Activated CD8-positive, alpha-beta memory T cell treated with anti-CD3 and anti-CD28 coated beads for 36 hours (primary cell): ENCODE measurements around the gene GDF11. TPM values are rescaled to one million over a fixed set of nuclear protein-coding genes. Genes with fewer than 3 reads are reported as not detected.
"Not testable (repeated sequence)": the region's sequence is repeated elsewhere in the genome, so short reads cannot be mapped to it uniquely, and the experiment has no call there.

Experiments
- CTCF ChIA-PET: fragments of 350-600 bp; sonication (Branson Sonifier 250); formaldehyde crosslinking; loops from one replicate; lab custom pipeline; 2021; ENCODE audit warnings: antibody characterized with exemption; lab: Charles Lee
- POLR2A ChIA-PET: fragments of 350-600 bp; sonication (Branson Sonifier 250); formaldehyde crosslinking; loops from one replicate; lab custom pipeline; 2021; ENCODE audit warnings: antibody characterized with exemption; lab: Charles Lee
- total RNA-seq, 2 experiments: library from RNA; stranded (reverse); gene quantifications; one replicate each; pipeline ENCODE4 v1.2.3, GENCODE V29; 2021

Gene GDF11
- total RNA-seq, 2 experiments from 2014 or later: 13.6 to 13.7 TPM

DNA sequence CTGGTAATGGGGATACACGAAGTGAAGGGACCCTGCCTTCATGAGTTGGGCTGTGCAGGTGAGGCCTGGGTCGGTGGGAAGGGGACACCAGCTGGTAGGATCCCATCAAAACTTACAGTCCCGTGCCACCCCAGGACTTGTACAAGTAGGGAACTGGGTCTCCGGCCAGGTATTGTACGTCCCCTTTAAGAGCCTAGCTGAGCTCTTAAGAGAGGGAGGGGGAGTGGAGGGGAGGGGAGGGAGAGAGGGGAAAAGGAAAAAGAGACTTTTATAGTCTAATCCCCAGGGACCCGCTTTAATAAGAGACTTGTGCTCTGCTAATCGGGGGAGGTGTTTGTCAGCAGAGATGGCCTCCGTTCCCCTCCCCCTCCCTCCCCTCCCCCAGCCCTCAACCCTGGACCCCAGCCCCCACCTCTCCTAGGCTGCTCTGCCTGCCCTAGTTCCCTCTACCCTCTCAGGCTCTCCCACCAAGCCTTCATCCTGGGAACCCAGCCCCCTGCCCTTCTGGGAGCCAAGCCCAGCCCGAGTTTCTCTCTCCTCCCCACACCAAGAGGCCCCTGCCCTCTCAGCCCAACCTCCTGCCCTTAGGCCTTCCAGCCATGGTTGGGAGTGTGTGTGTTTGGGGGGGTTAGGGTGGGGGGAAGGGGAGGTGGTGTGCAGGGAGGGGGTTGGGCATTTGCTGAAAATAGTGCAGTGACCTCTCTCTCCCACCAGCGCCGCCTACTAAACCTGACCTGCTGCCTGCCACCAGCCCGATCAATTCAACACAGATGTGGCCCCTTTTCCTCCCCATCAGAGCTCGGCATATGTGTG lies 2.6 kb downstream of the GDF11 start:
- CTCF ChIA-PET: interaction anchor here (0.5 to 1.3 kb wide), 3 partner anchors 7 to 59 kb away, joined by 4 to 7 read pairs (median 6); partner anchors contain the start of gene CD63
- POLR2A ChIA-PET: interaction anchor here (0.6 kb wide), 1 partner anchor 180 kb away, joined by 3 read pairs; no protein-coding TSS in a partner anchor

DNA sequence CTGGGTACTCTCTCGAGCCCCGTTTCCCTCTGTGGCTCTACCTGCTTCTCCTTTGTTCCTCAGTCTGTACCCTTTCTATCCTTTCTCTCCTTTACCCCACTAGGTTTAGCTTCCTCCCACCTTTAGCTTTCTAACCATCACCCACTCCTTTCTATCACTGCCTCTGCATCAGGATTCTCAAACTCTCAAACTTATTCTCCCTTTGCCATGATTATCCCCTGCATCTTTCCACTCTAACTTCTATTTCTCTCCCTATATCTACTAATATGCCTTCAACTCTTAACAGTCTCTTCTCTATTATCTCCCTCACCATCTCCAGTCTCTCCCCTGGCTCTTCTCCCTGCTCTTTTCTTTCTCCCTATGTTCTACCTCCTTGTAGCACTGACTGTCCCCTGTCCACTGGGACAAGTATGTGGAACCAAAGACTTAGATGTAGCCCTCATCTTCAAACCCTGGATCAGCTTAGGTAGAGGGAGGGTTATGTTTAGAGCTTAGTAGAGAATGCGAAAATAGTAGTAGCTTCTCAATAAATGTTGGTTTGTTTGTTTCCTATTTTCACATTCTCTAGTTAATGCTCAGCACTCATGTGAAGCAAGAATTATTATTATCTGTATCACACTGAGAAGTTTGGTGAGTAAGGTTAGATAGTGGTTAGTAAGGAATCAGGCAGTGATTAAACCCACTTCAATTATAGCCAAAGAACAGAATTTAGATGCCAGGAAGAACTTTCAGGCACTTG lies 3.4 kb downstream of the GDF11 start:
- ChIA-PET POLR2A (interaction anchor here (0.7 to 1.4 kb wide), 2 partner anchors 9 to 16 kb away, joined by 3 to 13 read pairs; no protein-coding TSS in a partner anchor), CTCF (interaction anchor here (0.7 to 2.5 kb wide), 4 partner anchors 10 to 1493 kb away, joined by 3 to 10 read pairs (median 4); partner anchors contain the start of gene CD63)

GRCh38 chr12:55746913-55747231 lies 4.0 kb downstream of the GDF11 start:
- POLR2A ChIA-PET: interaction anchor here (0.7 to 1.4 kb wide), 2 partner anchors 9 to 17 kb away, joined by 3 to 13 read pairs; no protein-coding TSS in a partner anchor
- CTCF ChIA-PET: interaction anchor here (0.5 to 2.5 kb wide), 6 partner anchors 8 to 1492 kb away, joined by 3 to 10 read pairs (median 4); no protein-coding TSS in a partner anchor

- ChIA-PET CTCF (interaction anchor here (2.4 to 2.5 kb wide), 2 partner anchors 10 to 48 kb away, joined by 8 to 10 read pairs; no protein-coding TSS in a partner anchor), POLR2A (no interaction called here)
These were observed 5.5 kb downstream of the GDF11 start for GRCh38 chr12:55748230-55748993.

GRCh38 chr12:55755246-55755645 lies 12.3 kb downstream of the GDF11 start:
- ChIA-PET POLR2A (no interaction called here), CTCF (interaction anchor here (0.6 to 2.8 kb wide), 4 partner anchors 8 to 371 kb away, joined by 3 to 19 read pairs (median 4); no protein-coding TSS in a partner anchor)

- POLR2A ChIA-PET: interaction anchor here (0.6 kb wide), 1 partner anchor 347 kb away, joined by 3 read pairs; the partner anchor contains the start of gene PA2G4
- CTCF ChIA-PET: interaction anchor here (1.1 to 1.3 kb wide), 2 partner anchors 14 to 31 kb away, joined by 3 read pairs; no protein-coding TSS in a partner anchor
These were observed 14.8 kb downstream of the GDF11 start for GRCh38 chr12:55757701-55758100.

DNA sequence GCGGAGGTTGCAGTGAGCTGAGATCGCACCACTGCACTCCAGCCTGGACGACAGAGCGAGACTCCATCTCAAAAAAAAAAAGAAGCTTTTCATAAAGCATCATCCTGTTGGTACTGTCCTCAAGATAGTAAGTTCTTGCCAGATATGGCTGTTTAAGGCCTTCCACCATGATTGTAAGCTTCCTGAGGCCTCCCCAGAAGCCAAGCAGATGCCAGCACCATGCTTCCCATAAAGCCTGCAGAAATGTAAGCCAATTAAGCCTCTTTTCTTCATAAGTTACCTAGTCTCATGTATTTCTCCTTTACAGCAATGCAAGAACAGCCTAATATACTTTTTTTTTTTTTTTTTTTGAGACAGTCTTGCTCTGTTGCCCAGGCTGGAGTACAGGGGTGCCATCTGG lies 15.7 kb downstream of the GDF11 start:
- POLR2A ChIA-PET: not testable (repeated sequence)
- CTCF ChIA-PET: interaction anchor here (1.3 kb wide), 1 partner anchor 15 kb away, joined by 3 read pairs; no protein-coding TSS in a partner anchor

DNA sequence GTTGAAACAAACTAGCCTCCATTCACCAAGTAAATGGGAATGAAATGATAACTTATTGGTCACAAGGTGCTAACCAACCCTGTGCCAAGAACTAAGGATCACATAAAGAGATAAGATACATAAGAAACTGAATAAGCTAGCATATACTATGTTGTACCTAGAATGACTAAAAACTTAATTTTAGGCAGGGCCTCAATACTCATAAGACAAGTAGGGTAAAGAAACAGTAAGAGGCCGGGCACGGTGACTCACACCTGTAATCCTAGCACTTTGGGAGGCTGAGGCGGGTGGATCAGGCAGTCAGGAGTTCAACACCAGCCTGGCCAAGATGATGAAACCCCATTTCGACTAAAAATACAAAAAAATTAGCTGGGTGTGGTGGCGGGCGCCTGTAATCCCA lies 17.7 kb downstream of the GDF11 start:
- CTCF ChIA-PET: interaction anchor here (1.2 to 1.3 kb wide), 2 partner anchors 16 to 87 kb away, joined by 3 read pairs; no protein-coding TSS in a partner anchor
- POLR2A ChIA-PET: no interaction called here

DNA sequence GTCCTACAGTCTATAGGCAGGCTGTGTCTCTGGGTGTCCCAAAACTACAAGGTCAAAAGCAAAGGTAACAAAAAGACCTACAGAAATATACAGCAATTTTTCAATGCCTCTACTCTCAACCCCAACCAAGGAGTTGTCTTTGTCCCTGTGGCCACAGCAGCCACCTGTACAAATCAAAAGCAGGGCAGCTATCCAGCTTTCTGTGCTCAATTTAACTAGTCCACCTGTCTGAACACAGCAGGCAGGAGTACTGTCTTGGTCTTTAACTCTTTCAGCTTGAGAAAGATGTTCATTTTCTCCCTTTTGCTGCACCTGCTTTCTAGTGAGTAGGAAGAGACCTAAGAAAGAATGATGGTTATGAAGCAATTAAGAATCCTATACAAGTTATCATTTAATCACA lies 19.7 kb downstream of the GDF11 start:
- ChIA-PET POLR2A (interaction anchor here (0.6 kb wide), 1 partner anchor 1570 kb away, joined by 4 read pairs; no protein-coding TSS in a partner anchor), CTCF (no interaction called here)

- ChIA-PET POLR2A (no interaction called here), CTCF (interaction anchor here (0.5 kb wide), 1 partner anchor 197 kb away, joined by 3 read pairs; no protein-coding TSS in a partner anchor)
These were observed 22.9 kb downstream of the GDF11 start for GRCh38 chr12:55765736-55766290.

DNA sequence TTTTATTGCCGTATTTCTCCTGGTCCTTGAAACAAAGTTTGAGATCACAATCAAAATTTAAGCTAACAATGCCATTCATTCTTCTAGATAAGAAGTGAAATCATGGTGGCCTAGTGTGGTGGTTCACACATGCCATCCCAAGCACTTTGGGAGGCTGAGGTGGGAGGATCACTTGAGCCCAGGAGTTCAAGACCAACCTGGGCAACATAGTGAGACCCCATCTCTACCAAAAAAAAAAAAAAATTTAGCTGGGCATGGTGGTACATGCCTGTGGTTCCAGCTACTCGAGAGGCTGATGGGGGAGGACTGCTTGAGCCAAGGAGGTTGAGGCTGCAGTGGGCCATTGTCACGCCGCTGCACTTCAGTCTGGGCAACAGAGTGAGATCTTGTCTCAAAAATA lies 24.2 kb downstream of the GDF11 start:
- POLR2A ChIA-PET: no interaction called here
- CTCF ChIA-PET: no interaction called here

DNA sequence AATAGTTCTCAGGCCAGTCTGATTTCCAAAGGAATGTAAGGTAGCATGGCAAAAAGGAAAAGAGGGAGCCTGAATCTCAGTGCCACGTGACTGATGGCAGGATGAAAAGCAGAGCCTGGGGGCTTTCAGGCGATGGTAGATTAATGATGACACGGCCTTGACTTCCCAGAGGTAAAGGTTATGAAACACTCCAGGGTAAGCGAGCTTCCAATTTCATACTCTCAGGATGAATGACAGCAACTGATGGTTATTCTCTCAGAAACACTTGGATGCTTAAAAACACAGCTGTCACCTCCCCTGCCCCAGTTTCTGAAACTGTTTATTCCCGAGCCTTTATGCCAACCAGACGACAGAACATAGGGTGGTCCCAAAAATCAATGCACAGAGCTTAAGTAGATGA lies 28.8 kb downstream of the GDF11 start:
- POLR2A ChIA-PET: interaction anchor here (0.6 kb wide), 1 partner anchor 255 kb away, joined by 4 read pairs; no protein-coding TSS in a partner anchor

DNA sequence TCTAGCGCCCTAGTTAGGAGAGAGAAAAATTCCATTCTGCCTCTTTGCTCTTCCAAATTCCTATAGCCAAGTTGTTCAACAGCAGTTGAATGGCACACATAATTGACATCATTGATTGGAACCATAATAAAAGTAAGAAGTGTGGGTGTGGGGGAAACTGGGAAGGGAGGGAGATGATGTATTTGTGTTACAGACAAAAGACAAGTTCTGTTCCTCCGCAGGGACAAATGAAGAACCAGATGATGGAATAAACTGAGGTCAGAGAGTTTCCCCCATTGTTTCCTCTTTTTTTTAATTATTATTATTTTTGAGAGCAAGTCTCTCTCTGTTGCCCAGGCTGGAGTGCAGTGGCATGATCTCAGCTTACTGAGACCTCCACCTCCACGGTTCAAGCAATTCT lies 34.9 kb downstream of the GDF11 start:
- ChIA-PET CTCF (interaction anchor here (1.5 kb wide), 1 partner anchor 17 kb away, joined by 3 read pairs; no protein-coding TSS in a partner anchor), POLR2A (interaction anchor here (0.6 kb wide), 1 partner anchor 169 kb away, joined by 7 read pairs; no protein-coding TSS in a partner anchor)

More for the DNA sequence above, 28.8 kb downstream of the GDF11 start:
- CTCF ChIA-PET: interaction anchor here (1.4 kb wide), 1 partner anchor 12 kb away, joined by 3 read pairs; no protein-coding TSS in a partner anchor

- ChIA-PET CTCF (interaction anchor here (0.6 to 0.8 kb wide), 3 partner anchors 23 to 51 kb away, joined by 3 to 5 read pairs (median 4); no protein-coding TSS in a partner anchor), POLR2A (interaction anchor here (0.6 to 0.7 kb wide), 2 partner anchors 66 to 381 kb away, joined by 4 to 5 read pairs; no protein-coding TSS in a partner anchor)
These were observed 37.8 kb downstream of the GDF11 start for GRCh38 chr12:55780685-55781084.

DNA sequence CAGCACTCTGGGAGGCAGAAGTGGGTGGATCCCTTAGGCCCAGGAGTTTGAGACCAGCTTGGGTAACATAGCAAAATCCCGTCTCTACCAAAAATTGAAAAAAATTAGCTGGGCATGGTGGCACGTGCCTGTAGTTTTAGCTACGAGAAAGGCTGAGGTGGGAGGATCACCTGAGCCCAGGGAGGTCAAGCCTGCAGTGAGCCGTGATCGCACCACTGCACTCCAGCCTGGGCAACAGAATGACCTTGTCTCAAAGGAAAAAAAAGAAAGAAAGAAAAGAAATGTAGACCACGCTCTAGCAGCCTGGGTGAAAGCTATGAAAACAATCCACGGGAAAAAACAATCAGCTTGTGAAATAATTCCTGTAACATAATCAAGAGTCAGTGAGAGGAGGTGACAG lies 45.6 kb downstream of the GDF11 start:
- POLR2A ChIA-PET: no interaction called here
- CTCF ChIA-PET: interaction anchor here (0.8 to 1.5 kb wide), 4 partner anchors 9 to 41 kb away, joined by 3 to 4 read pairs (median 3); partner anchors contain the start of genes DNAJC14, ORMDL2 and SARNP

DNA sequence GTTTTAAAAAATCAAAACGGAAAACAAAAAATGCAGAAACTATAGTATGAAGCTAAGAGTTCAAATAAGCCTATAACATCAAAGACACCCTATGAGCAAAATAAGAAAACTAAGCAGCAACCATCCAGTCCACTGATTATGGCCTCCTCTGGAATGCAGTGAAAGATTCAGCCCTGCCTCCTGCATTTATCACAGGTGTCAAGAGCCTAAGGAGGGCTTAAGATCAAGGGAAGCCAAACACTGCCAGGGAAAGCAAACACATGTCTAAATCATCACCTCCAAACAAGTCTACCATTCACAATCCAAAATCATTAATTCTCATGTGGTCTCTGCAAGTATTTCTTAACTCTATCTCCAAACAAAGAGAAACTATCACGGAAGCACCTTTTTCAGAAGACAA lies 46.2 kb downstream of the GDF11 start:
- ChIA-PET POLR2A (interaction anchor here (0.6 kb wide), 1 partner anchor 15 kb away, joined by 3 read pairs; no protein-coding TSS in a partner anchor), CTCF (interaction anchor here (0.8 to 1.5 kb wide), 4 partner anchors 8 to 40 kb away, joined by 3 to 4 read pairs (median 3); partner anchors contain the start of genes DNAJC14, ORMDL2 and SARNP)

- CTCF ChIA-PET: no interaction called here
These were observed 47.0 kb downstream of the GDF11 start for GRCh38 chr12:55789893-55790292.

More at GRCh38 chr12:55789893-55790292, 47.0 kb downstream of the GDF11 start:
- POLR2A ChIA-PET: interaction anchor here (0.6 to 0.7 kb wide), 2 partner anchors 14 to 170 kb away, joined by 3 to 4 read pairs; no protein-coding TSS in a partner anchor
